HUES48 (cell line): ENCODE measurements around the gene PARM1.
"Not testable (repeated sequence)": the region's sequence is repeated elsewhere in the genome, so short reads cannot be mapped to it uniquely, and the experiment has no call there.

Source experiments
- H3K27ac ChIP-seq: one replicate; pipeline ENCODE4 v1.7.0; 2013; ENCODE audit warnings: low read depth, low read length, inconsistent platforms
- H3K27me3 ChIP-seq: 2 replicates; pipeline ENCODE4 v1.6.1; 2013; ENCODE audit warnings: mild to moderate bottlenecking, low read length; ENCODE audit not compliant: control insufficient read depth, insufficient read depth
- H3K36me3 ChIP-seq: 2 replicates; pipeline ENCODE4 v1.6.1; 2013; ENCODE audit warnings: low read length; ENCODE audit not compliant: control insufficient read depth, insufficient read depth
- H3K4me1 ChIP-seq: 2 replicates; pipeline ENCODE4 v1.6.1; 2013; ENCODE audit warnings: mild to moderate bottlenecking, low read length; ENCODE audit not compliant: control insufficient read depth, insufficient read depth
- H3K4me3 ChIP-seq: 2 replicates; pipeline ENCODE4 v1.5.1; 2013; ENCODE audit warnings: mild to moderate bottlenecking, low read depth, low read length
- H3K9ac ChIP-seq: 2 replicates; pipeline ENCODE4 v1.6.1; 2013; ENCODE audit warnings: mild to moderate bottlenecking, low read depth, low read length, moderate library complexity
- H3K9me3 ChIP-seq: 2 replicates; pipeline ENCODE4 v1.6.1; 2013; ENCODE audit warnings: low read length; ENCODE audit not compliant: control insufficient read depth, insufficient read depth

PARM1 gene

GRCh38 chr4:74983253-74983635 lies 50.3 kb downstream of the PARM1 start:
- Histone ChIP-seq H3K27ac (no peak overlapping the region), H3K9ac (no peak overlapping the region), H3K36me3 (no peaks in the 10 kb centered on the region), H3K4me3 (no peak overlapping the region), H3K9me3 (no peaks in the 10 kb centered on the region), H3K27me3 (no peaks in the 10 kb centered on the region), H3K4me1 (no peaks in the 10 kb centered on the region)

GRCh38 chr4:74990276-74990875 lies 57.5 kb downstream of the PARM1 start:
- no peak overlapping the region for H3K4me3 ChIP-seq
- no peak overlapping the region for H3K27ac ChIP-seq
- H3K36me3 ChIP-seq: no peaks in the 10 kb centered on the region
- no peak overlapping the region for H3K9ac ChIP-seq
- no peaks in the 10 kb centered on the region for H3K4me1 ChIP-seq
- no peaks in the 10 kb centered on the region for H3K27me3 ChIP-seq
- no peaks in the 10 kb centered on the region for H3K9me3 ChIP-seq

GRCh38 chr4:74994436-74994835 lies 61.5 kb downstream of the PARM1 start:
- not testable (repeated sequence) for H3K27ac ChIP-seq, H3K4me1 ChIP-seq, H3K36me3 ChIP-seq, H3K4me3 ChIP-seq, H3K9me3 ChIP-seq, H3K9ac ChIP-seq, H3K27me3 ChIP-seq

GRCh38 chr4:74996996-74997395 lies 64.1 kb downstream of the PARM1 start:
- Histone ChIP-seq H3K4me3 (no peak overlapping the region), H3K27ac (no peak overlapping the region), H3K4me1 (no peaks in the 10 kb centered on the region)

GRCh38 chr4:74997948-74998729 lies 65.2 kb downstream of the PARM1 start:
- H3K27ac ChIP-seq: no peak overlapping the region
- no peaks in the 10 kb centered on the region for H3K9me3 ChIP-seq
- H3K27me3 ChIP-seq: no peaks in the 10 kb centered on the region
- no peak overlapping the region for H3K9ac ChIP-seq
- H3K4me1 ChIP-seq: no peaks in the 10 kb centered on the region
- no peaks in the 10 kb centered on the region for H3K36me3 ChIP-seq
- no peak overlapping the region for H3K4me3 ChIP-seq

More at GRCh38 chr4:74996996-74997395, 64.1 kb downstream of the PARM1 start:
- Histone ChIP-seq H3K9ac (no peak overlapping the region), H3K27me3 (no peaks in the 10 kb centered on the region), H3K9me3 (no peaks in the 10 kb centered on the region), H3K36me3 (no peaks in the 10 kb centered on the region)

GRCh38 chr4:74999714-75000309 lies 66.9 kb downstream of the PARM1 start:
- Histone ChIP-seq H3K4me1 (peaks cover 10% of the 10 kb centered on the region; the same call in 1 of the 2 replicates), H3K4me3 (no peak overlapping the region), H3K27ac (no peak overlapping the region), H3K36me3 (no peaks in the 10 kb centered on the region), H3K27me3 (no peaks in the 10 kb centered on the region), H3K9ac (no peak overlapping the region), H3K9me3 (no peaks in the 10 kb centered on the region)

- H3K4me3 ChIP-seq: no peak overlapping the region
- H3K27me3 ChIP-seq: no peaks in the 10 kb centered on the region
- H3K9ac ChIP-seq: no peak overlapping the region
- H3K4me1 ChIP-seq: peaks cover 10% of the 10 kb centered on the region; the same call in 1 of the 2 replicates
- H3K9me3 ChIP-seq: no peaks in the 10 kb centered on the region
- H3K36me3 ChIP-seq: no peaks in the 10 kb centered on the region
- no peak overlapping the region for H3K27ac ChIP-seq
Measured at GRCh38 chr4:75001871-75002270, 69.0 kb downstream of the PARM1 start.

GRCh38 chr4:75002381-75002780 lies 69.5 kb downstream of the PARM1 start:
- Histone ChIP-seq H3K4me1 (peaks cover 13% of the 10 kb centered on the region), H3K9me3 (peaks cover 4% of the 10 kb centered on the region; the same call in 1 of the 2 replicates), H3K36me3 (no peaks in the 10 kb centered on the region), H3K4me3 (no peak overlapping the region), H3K27ac (no peak overlapping the region), H3K9ac (no peak overlapping the region), H3K27me3 (no peaks in the 10 kb centered on the region)

- H3K4me1 ChIP-seq: peaks cover 25% of the 10 kb centered on the region
- no peaks in the 10 kb centered on the region for H3K36me3 ChIP-seq
- no peak overlapping the region for H3K9ac ChIP-seq
- H3K9me3 ChIP-seq: peaks cover 5% of the 10 kb centered on the region; the same call in 1 of the 2 replicates
- H3K4me3 ChIP-seq: no peak overlapping the region
- no peaks in the 10 kb centered on the region for H3K27me3 ChIP-seq
- H3K27ac ChIP-seq: no peak overlapping the region
Measured at GRCh38 chr4:75003979-75004378, 71.1 kb downstream of the PARM1 start.

GRCh38 chr4:75004755-75005668 lies 72.1 kb downstream of the PARM1 start:
- peaks cover 25% of the 10 kb centered on the region for H3K4me1 ChIP-seq
- no peaks in the 10 kb centered on the region for H3K36me3 ChIP-seq
- no peak overlapping the region for H3K9ac ChIP-seq
- H3K4me3 ChIP-seq: no peak overlapping the region
- H3K9me3 ChIP-seq: peaks cover 5% of the 10 kb centered on the region; the same call in 1 of the 2 replicates
- H3K27ac ChIP-seq: no peak overlapping the region
- H3K27me3 ChIP-seq: no peaks in the 10 kb centered on the region
